GM12864 (cell line): ENCODE results near the gene AADAT.
"Not testable (repeated sequence)": the region's sequence is repeated elsewhere in the genome, so short reads cannot be mapped to it uniquely, and the experiment has no call there.

Experiments used
- DNase-seq: peaks from one replicate; pipeline ENCODE4 v3.0.0-alpha.2; 2011; ENCODE audit warnings: low read depth
- H3K4me3 ChIP-seq: 2 replicates; pipeline ENCODE4 v1.5.1; 2011; ENCODE audit warnings: mild to moderate bottlenecking, low read depth, low read length, control low read depth
- CTCF ChIP-seq: IDR thresholded peaks from 2 replicates; pipeline ENCODE4 v1.5.1; 2011; ENCODE audit warnings: low read depth, mild to moderate bottlenecking, moderate library complexity, low read length, control low read depth, inconsistent platforms; ENCODE audit errors: missing control alignments

Gene AADAT

GRCh38 chr4:170124406-170124805 lies 34.6 kb upstream of the AADAT start:
- no peak for TF ChIP-seq CTCF
- H3K4me3 ChIP-seq = no peak overlapping the region
- no peak for DNase-seq

- no peak for TF ChIP-seq CTCF
- DNase-seq = no peak
- no peak overlapping the region for H3K4me3 ChIP-seq
Measured at GRCh38 chr4:170122252-170122651, 32.5 kb upstream of the AADAT start.

DNA sequence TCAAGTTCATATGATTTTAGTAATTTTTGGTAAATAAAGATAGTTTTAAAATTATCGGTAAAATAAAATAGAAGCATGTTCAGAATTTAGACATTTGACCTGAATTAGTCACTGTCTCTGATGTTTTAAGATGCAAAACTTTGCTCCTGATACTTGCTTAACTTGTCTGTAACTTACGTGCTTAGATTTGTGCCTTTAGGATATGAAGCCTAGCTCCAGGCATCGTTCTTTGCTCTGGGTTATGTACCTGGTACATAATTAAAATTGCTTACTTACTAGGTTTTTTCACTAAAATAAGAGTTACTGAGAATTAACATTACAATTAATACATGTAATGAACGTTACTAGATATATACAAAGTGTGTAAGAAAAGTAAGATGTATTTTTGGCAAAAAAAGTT lies 24.9 kb upstream of the AADAT start:
- no peak for DNase-seq
- no peak overlapping the region for H3K4me3 ChIP-seq
- no peak for TF ChIP-seq CTCF

DNA sequence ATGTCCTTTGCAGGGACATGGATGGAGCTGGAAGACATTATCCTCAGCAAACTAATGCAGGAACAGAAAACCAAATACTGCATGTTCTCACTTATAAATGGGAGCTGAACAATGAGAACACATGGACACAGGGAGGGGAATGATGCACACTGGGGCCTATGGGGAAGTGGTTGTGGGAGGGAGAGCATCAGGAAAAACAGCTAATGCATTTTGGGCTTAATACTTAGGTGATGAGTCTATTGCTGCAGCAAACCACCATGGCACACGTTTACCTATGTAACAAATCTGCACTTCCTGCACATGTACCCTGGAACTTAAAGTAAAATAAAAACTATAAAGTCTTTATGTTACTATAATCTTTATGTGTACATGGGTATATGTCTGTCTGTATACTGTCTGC lies 24.4 kb upstream of the AADAT start:
- H3K4me3 ChIP-seq, DNase-seq: not testable (repeated sequence)

DNA sequence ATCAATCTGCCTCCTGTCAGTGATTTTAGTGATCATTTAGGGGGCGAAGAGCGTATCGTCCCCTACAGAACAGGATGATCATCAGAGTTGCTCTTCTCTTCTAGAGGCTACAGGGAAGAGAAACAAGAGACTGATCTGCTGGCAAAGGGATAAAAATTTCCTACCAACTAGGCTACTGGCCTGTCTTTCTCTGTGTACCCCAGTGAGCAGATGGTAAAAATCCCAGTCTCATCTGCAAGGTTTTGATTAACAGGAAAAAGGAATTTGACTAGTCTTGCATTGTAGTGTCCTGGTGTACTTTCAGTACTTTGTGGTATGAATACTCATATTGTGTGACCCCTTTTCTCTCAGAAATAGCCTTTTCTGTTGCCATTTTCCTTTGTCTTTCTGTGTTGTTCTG lies 21.8 kb upstream of the AADAT start:
- DNase-seq = no peak
- no peak overlapping the region for H3K4me3 ChIP-seq
- TF ChIP-seq CTCF = no peak

- no peak for TF ChIP-seq CTCF
- DNase-seq = no peak
- no peak overlapping the region for H3K4me3 ChIP-seq
Measured at GRCh38 chr4:170111085-170111484, 21.3 kb upstream of the AADAT start.

GRCh38 chr4:170110285-170110672 lies 20.5 kb upstream of the AADAT start:
- H3K4me3 ChIP-seq = no peak overlapping the region
- no peak for TF ChIP-seq CTCF
- DNase-seq = no peak
